Measurements from ENCODE around the gene ACADVL. TPM values are rescaled to one million over a fixed set of nuclear protein-coding genes. Genes with fewer than 3 reads are reported as not detected.

The ACADVL gene
- total and polyA plus RNA-seq, 8 donors: 285 to 654 (median 381) TPM

GRCh38 chr17:7174603-7175326 is 45.0 kb upstream of the ACADVL start:
- no peak for TF ChIP-seq CTCF (IDR thresholded peaks at IDR 0.05)
- intact Hi-C loops (cut with DNase I): no loop called here
- no peak for ATAC-seq

GRCh38 chr17:7175330-7175733 is 44.4 kb upstream of the ACADVL start:
- Histone ChIP-seq H3K36me3 (no peaks in the 10 kb centered on the region), H3K27me3 (peaks cover 0 to 43% of the 10 kb centered on the region in 2 donors), H3K9me3 (no peaks in the 10 kb centered on the region), H3K4me3 (no peak overlapping the region), H3K27ac (no peak overlapping the region), H3K4me1 (peaks cover 9 to 26% of the 10 kb centered on the region in 2 donors)
- DNase-seq (no peak), ATAC-seq (no peak)
- no peak for TF ChIP-seq CTCF (IDR thresholded peaks at IDR 0.05)
- intact Hi-C loops (cut with DNase I): no loop called here

More at GRCh38 chr17:7174603-7175326, 45.0 kb upstream of the ACADVL start:
- peak overlapping the region in 1 of 2 donors; percentile 41 for H3K4me3 ChIP-seq
- H3K27me3 ChIP-seq: peaks cover 0 to 43% of the 10 kb centered on the region in 2 donors
- peaks cover 9 to 31% of the 10 kb centered on the region in 2 donors for H3K4me1 ChIP-seq
- H3K9me3 ChIP-seq: no peaks in the 10 kb centered on the region
- no peak for DNase-seq
- no peaks in the 10 kb centered on the region for H3K36me3 ChIP-seq
- H3K27ac ChIP-seq: no peak overlapping the region

GRCh38 chr17:7176107-7176840 is 43.5 kb upstream of the ACADVL start:
- intact Hi-C loops (cut with DNase I): no loop called here
- H3K4me1 ChIP-seq: peaks cover 9 to 26% of the 10 kb centered on the region in 2 donors
- no peak for TF ChIP-seq CTCF (IDR thresholded peaks at IDR 0.05)
- no peak overlapping the region for H3K27ac ChIP-seq
- peaks cover 0 to 43% of the 10 kb centered on the region in 2 donors for H3K27me3 ChIP-seq
- no peak for DNase-seq
- no peaks in the 10 kb centered on the region for H3K36me3 ChIP-seq
- no peak for ATAC-seq
- H3K9me3 ChIP-seq: no peaks in the 10 kb centered on the region
- no peak overlapping the region for H3K4me3 ChIP-seq

GRCh38 chr17:7176841-7177190 is 42.9 kb upstream of the ACADVL start:
- Histone ChIP-seq H3K9me3 (no peaks in the 10 kb centered on the region), H3K4me1 (peaks cover 9 to 26% of the 10 kb centered on the region in 2 donors), H3K36me3 (no peaks in the 10 kb centered on the region), H3K27ac (no peak overlapping the region), H3K4me3 (no peak overlapping the region), H3K27me3 (peaks cover 0 to 43% of the 10 kb centered on the region in 2 donors)
- no peak for TF ChIP-seq CTCF (IDR thresholded peaks at IDR 0.05)
- DNase-seq: peak in 3 of 4 donors; percentile 36 to 55 (median 49)
- intact Hi-C loops (cut with DNase I): no loop called here
- peak; percentile 38 for ATAC-seq
